NK-92 (cell line): ENCODE results near the gene TGM1.

Experiments
- DNase-seq: peaks from one replicate; lab custom pipeline; 2025; ENCODE audit not compliant: unreplicated experiment; lab: John Stamatoyannopoulos, UW

The TGM1 gene

DNA sequence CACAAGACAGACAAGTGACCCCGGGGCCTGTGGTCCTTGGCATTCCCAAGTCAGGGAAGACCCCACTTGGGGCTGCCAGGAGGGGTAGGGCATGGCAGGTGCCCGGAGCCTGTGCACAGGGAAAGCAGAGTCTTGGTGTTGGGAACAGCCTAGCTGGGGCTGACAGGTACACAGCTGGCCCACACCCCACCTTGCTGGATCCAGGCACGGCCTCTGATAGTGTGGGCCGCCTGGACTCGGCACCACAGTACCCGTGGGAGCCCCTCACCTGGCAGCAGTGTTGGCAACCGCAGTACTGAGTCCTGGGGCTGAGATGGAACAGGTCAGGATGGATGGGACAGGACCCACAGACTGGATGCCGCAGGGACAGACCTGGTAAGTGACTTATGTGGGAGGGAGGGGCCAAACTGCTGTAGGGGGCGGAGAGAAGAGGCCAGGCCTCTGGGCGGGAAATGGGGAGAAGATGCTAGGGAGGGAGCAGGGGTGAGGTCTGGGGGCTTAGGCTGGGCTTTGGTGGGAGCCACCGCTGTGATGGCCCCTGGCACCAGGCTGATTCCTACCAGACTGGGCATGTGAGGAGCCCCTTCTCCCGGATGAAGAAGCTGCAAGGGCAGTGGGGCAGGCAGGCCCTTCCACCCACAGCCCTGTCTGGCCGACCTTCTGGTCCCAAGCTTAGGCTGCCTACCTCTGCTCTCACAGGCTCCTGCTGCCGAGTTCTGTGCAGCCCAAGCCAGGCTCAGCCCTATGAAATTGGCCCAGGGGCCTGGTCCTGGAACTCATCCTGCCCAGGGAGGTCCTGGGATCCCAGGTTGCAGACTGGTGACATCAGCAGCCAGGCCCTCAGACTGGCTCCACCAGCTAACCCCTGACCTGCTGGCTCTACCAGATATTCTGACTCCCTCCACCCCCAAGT, at the start of gene TGM1:
Gene TGM1 (minus strand): TSS at position 357 of the 913 bp plus-strand sequence. CDS start 825 bp downstream, outside the sequence.
- DNase-seq: no peak

DNA sequence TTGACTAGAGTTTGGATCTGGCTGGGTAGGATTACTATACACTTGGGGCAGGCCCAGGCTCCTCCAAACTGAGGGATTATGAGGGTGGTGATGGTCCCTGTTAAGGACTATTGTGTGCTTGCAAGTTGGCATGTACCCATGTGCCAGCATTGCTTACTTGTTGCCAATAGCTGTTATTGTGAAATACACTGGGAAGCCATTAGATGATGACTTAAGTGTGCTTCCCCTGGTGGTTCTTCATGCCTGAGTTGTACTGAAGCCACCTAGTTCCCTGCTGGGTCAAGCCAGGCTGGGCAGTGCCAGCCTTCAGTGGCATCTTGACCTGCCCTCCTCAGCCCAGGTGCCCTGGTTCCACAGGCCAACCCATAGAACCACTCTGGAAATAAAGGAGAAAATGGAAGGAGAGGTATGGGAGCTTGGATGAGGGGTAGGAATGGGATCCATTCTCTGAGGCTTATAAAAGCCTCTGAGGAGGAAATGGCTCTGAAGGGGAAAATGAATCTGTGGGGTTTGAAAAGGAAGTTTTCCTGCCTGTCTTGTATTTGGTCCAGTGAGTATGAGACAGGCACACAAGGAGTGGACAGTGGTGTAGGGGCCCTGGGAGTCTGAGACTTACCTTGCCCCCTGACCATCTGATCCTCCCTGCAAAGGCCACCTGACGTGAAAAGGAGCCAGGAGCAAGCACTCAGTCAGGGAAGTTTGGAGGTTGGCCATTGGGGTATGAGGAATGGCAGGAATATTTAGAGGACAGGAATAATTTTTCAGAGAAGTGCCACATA, 49.0 kb upstream of the TGM1 start:
- no peak for DNase-seq

DNA sequence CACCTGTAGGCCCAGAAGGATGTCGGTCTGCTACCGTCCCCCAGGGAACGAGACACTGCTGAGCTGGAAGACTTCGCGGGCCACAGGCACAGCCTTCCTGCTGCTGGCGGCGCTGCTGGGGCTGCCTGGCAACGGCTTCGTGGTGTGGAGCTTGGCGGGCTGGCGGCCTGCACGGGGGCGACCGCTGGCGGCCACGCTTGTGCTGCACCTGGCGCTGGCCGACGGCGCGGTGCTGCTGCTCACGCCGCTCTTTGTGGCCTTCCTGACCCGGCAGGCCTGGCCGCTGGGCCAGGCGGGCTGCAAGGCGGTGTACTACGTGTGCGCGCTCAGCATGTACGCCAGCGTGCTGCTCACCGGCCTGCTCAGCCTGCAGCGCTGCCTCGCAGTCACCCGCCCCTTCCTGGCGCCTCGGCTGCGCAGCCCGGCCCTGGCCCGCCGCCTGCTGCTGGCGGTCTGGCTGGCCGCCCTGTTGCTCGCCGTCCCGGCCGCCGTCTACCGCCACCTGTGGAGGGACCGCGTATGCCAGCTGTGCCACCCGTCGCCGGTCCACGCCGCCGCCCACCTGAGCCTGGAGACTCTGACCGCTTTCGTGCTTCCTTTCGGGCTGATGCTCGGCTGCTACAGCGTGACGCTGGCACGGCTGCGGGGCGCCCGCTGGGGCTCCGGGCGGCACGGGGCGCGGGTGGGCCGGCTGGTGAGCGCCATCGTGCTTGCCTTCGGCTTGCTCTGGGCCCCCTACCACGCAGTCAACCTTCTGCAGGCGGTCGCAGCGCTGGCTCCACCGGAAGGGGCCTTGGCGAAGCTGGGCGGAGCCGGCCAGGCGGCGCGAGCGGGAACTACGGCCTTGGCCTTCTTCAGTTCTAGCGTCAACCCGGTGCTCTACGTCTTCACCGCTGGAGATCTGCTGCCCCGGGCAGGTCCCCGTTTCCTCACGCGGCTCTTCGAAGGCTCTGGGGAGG, 47.9 kb upstream of the TGM1 start, which contains the start of gene LTB4R:
Gene LTB4R (plus strand): TSS at position 857 of the 959 bp plus-strand sequence. CDS start 4,150 bp downstream, outside the sequence.
- no peak for DNase-seq

DNA sequence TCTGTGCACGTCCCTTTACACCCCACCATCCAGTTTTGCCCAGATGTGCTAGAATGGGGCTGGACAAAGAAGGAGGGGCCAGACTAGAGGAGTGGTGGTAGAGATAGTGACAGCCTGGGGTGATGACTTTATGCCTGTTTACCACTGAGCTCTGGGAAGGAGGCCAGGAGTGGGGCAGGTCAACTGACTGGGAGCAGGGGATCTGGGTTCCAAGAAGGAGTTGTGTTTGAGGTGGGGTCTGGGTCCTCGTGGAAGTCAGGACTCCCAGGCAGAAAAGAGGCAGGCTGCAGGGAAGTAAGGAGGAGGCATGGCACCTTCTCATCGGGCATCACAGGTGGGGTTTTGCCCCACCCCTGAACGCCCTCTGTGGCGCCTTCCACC, 47.3 kb upstream of the TGM1 start:
- no peak for DNase-seq

DNA sequence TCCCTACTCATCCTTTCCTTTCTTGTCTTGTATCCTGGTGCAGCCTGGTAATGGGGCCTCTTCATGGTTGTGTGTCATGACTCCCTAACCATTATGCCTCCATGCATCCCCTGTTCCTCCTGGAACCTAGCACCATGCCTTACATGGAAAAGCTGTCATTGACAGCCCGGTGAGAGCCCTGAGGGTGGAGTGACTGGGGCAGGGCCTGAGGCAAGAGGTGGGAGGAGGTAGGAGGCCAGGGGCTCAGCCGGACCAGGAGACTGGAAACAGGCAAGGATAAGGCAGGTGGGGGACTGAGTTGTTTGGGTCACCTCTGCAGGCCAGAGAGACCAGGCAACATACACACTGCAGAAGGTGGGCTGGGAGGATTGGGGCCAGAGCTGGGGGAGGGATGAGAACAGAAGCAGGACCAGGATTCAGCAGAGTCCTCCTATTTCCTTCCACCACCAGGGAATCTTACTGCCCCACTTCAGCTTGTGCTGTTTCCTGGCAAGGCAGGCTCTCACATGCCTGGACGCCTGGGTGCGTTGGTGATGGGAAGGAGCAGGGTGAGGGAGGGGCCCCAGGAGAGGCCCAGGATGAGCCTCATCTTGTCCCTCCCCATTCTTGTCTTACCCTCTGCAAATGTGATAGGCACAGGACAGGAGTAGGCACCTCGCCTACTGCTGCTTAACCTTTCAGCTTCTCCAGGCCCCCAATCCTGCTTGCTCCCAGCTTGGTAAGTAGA, 46.7 kb upstream of the TGM1 start, which contains the start of gene LTB4R2:
Gene LTB4R2 (plus strand): TSS at position 603 of the 727 bp plus-strand sequence. CDS start 525 bp downstream, outside the sequence.
- DNase-seq: no peak

GRCh38 chr14:24308342-24309124, 45.6 kb upstream of the TGM1 start:
- no peak for DNase-seq

- no peak for DNase-seq
Observed at GRCh38 chr14:24307575-24308341, 44.8 kb upstream of the TGM1 start, which contains the start of gene CIDEB. CIDEB (minus strand) TSS chr14:24307977; CDS start chr14:24307858, 119 bp downstream.

DNA sequence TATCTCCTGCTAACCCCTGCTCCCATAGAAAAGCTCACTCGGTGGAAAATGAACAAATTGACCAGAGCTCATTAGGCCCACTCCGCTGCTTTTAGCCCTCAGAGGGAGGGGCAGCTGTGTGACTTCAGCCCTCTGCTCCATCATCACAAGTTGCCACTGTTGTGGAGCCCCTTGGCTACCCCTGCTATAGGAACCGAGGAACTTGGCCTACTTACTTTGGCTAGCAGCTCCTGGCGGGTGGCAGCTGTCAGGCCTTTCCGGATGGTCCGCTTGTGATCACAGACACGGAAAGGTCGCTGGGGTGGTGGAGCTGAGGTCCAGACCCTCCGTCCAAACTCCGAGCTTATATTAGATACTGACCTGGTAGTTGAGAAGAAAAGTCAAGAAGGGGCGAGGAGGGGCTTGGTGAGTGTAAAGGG, 44.2 kb upstream of the TGM1 start:
- DNase-seq: no peak

DNA sequence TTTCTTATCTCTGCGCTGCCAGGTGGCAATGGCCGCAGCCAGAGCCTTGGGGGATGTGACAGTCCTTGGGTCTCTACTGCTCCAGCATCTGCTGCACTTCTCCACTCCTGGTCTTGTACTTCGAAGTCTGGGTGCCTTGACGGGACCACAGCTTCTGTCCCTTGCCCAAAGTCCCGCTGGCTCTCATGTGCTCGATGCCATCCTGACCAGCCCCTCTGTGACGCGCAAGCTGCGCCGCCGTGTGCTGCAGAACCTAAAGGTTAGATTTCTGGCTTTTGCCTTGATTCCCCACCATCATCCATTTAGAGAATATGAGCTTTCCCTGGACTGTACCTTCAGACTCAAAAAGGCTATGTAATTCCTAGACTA, 41.0 kb upstream of the TGM1 start:
- no peak for DNase-seq

DNA sequence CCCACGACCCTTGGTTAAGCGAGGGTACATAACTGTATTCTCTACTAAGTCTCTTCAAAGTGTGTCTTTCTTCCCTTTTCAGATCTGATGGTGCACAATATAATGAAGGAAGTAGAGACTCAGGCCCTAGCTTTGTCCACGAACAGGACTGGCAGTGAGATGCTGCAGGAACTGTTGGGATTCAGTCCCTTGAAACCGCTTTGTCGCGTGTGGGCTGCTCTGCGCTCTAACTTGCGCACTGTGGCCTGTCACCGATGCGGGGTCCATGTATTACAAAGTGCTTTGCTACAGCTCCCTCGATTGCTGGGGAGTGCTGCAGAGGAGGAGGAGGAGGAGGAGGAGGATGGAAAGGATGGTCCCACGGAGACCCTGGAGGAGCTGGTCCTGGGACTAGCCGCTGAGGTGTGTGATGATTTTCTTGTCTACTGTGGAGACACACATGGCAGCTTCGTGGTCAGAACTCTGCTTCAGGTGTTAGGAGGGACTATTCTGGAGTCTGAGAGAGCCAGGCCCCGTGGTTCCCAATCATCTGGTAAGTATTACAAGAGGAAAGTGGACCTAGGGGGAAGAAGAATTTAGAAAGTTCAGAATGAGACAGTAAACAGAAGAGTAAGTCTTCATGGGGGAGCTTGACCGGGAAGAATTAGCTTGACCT, 37.5 kb upstream of the TGM1 start:
- no peak for DNase-seq

DNA sequence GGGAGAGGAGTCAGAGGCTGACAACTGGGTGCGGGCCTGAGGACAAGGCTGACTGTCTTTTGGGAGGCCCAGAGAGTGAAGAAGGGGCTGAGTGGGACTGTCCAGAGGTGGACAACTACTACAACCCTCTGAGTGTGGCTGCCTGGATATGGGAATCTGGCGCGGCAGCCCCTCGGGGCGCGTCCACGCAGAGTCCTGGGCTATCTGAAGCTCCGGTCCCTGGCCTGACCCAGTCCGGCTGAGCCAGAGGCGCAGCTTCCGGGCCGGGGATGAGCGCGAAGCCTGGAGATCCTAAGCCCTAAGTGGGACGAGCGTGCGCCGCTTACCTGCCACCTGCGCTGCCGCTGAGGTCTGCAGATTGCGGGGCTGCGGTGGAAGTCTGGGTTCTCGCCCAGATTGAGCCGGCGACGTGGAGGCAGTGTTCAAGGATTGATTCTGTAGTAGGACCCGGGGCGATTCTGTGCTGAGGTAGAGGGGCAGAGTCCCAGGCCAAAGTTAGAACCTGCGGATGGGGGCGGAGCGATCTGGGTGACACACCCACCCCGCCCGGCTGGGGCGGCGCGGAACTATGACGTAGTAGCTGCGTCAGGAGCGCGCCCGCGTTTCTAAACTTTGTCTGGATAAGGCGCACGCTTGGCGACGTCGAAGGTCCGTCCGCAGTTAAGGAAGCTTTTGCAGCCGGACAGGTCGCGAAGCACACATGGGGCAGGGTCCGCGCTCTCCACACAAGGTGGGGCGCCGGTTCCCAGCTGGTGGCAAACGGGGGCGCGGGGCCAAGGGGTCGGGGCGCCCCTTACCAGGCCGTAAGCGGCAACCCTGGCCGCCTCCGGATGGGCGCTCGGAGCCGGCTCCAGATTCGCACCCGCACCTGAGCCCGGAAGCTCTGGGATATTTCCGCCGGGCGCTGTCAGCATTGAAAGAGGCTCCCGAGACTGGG, 36.5 kb upstream of the TGM1 start, which contains the start of the genes DHRS1 and NOP9:
Gene DHRS1 (minus strand): TSS at position 526 of the 937 bp plus-strand sequence. CDS start 674 bp downstream, outside the sequence.
Gene NOP9 (plus strand): TSS at position 596 of the 937 bp plus-strand sequence. CDS start 105 bp downstream, at position 701.
- DNase-seq: no peak

- DNase-seq: no peak
Observed at GRCh38 chr14:24298892-24299254, 35.9 kb upstream of the TGM1 start.

- no peak for DNase-seq
Observed at GRCh38 chr14:24297190-24297964, 34.4 kb upstream of the TGM1 start.

DNA sequence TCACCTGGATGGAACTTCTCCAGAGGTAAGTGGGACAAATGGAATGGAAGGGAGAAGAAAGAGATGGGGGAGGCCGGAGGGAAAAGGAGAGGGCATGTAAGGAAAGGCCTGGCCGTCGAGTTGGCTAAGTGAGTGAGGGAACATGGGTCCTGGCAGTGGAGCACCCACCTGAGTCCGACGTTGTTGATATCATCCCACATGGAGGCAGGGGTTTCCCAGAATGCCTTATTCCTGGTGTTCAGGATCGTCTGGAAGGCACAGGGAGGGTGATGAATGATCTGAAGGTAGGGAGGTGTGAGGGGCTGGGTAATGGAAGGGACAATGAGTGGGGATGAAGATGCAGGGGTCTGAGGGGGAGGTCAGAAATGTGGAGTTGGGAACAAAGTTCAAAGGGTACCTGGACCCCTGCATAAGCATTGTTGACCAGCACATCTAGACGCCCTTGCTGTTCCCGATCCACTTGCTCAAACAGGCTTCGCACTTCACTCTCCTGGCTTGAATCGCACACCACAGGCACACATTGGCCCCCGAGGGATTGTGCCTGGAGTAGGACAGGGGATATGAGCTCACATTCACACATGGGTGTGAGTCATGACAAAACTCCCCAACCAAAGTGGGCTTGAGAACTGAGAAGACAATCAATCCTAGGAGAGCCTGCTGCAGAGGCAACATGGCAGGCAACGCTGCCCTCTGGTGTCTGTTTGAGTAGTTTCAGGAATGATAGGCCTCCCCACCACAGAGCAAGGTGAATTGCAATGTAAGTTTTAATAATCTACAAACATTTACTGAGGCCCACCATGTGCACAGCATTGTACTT, 33.6 kb upstream of the TGM1 start:
- DNase-seq: no peak

DNA sequence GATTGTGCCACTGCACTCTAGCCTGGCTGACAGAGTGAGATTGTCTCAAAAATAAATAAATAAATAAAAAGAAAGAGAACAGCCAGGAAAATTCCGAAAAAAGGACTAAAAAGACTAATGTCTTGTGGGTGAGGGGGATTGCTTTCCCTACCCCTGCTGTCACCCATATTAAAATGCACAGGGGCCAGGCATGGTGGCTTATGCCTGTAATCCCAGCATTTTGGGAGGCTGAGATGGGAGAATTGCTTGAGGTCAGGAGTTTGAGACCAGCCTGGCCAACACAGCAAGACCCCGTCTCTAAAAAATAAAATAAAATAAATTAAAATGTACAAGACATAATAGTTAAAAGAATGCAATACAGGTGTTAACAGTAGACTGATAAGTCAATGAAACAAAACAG, 30.5 kb upstream of the TGM1 start:
- DNase-seq: no peak
